ENCODE measurements around the gene ANKRD49. TPM values are rescaled to one million over a fixed set of nuclear protein-coding genes. Genes with fewer than 3 reads are reported as not detected.

ANKRD49 gene
- polyA plus RNA-seq, 2 donors: 11.5 to 14.6 TPM

DNA sequence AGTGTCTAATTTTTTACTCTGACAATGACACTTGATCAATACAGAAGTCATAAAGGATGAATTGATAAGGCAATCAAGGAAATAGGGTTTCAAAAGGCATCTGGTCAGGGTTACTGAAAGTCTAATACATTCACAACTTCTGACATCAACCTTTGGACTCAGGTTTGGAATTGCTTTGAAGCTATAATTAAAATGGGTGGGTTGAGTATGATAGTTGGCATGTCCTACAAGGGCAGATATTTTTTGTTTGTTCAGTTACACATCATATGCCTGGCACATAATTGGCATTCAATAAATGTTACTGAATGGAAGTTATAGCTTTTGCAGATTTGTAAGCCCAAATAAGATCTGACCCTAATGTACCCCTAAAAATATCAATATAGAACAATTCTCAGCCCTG lies 42.6 kb downstream of the ANKRD49 start:
- no peaks in the 10 kb centered on the region for H3K27me3 ChIP-seq (ENCODE audit: control insufficient read depth in 1 of 2, insufficient read depth in 2 of 2, low read length in 2 of 2)
- no peaks in the 10 kb centered on the region for H3K9me3 ChIP-seq (ENCODE audit: control insufficient read depth in 2 of 2, insufficient read depth in 1 of 2, low read depth in 1 of 2, low read length in 1 of 2)
- peaks cover 0 to 2% of the 10 kb centered on the region in 2 donors for H3K4me1 ChIP-seq (ENCODE audit: control insufficient read depth in 2 of 2, insufficient read depth in 2 of 2, low read length in 1 of 2)
- H3K4me3 ChIP-seq (ENCODE audit: low read depth in 1 of 2, low read length in 2 of 2): no peak overlapping the region
- no peak overlapping the region for H3K27ac ChIP-seq (ENCODE audit: low read depth in 2 of 2, low read length in 1 of 2)
- H3K36me3 ChIP-seq (ENCODE audit: control insufficient read depth in 2 of 2, insufficient read depth in 2 of 2, low read length in 1 of 2): no peaks in the 10 kb centered on the region

- no peak overlapping the region for H3K4me3 ChIP-seq (ENCODE audit: low read depth in 1 of 2, low read length in 2 of 2)
- no peaks in the 10 kb centered on the region for H3K9me3 ChIP-seq (ENCODE audit: control insufficient read depth in 2 of 2, insufficient read depth in 1 of 2, low read depth in 1 of 2, low read length in 1 of 2)
- no peaks in the 10 kb centered on the region for H3K36me3 ChIP-seq (ENCODE audit: control insufficient read depth in 2 of 2, insufficient read depth in 2 of 2, low read length in 1 of 2)
- H3K27me3 ChIP-seq (ENCODE audit: control insufficient read depth in 1 of 2, insufficient read depth in 2 of 2, low read length in 2 of 2): no peaks in the 10 kb centered on the region
- H3K27ac ChIP-seq (ENCODE audit: low read depth in 2 of 2, low read length in 1 of 2): no peak overlapping the region
- H3K4me1 ChIP-seq (ENCODE audit: control insufficient read depth in 2 of 2, insufficient read depth in 2 of 2, low read length in 1 of 2): peaks cover 0 to 2% of the 10 kb centered on the region in 2 donors
- WGBS, 2 donors: 39 to 41% methylated on average over 3 of the region's 3 CpGs
These were observed 43.3 kb downstream of the ANKRD49 start for GRCh38 chr11:94537031-94537600.

DNA sequence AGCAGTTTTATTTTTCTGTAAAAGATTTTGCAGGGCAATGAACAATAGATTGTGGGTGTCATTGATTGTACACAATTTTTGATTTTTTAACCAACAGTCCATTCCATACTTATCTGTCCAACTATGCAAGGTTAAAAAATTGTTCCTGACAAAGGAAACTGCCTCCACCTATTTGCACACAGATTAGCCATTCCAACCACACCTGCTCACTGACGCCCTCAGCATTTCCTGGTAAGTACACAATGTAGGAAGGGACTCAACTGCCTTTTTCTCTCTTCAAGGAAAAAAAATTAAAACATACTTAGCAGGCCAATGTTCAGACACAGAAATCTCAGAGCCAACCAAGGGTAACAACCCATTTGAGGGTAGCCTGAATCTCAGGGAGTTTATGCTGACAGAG lies 45.6 kb downstream of the ANKRD49 start:
- Histone ChIP-seq H3K27ac (ENCODE audit: low read depth in 2 of 2, low read length in 1 of 2) (peak overlapping the region; percentile 70 to 77), H3K4me1 (ENCODE audit: control insufficient read depth in 2 of 2, insufficient read depth in 2 of 2, low read length in 1 of 2) (peaks cover 0 to 2% of the 10 kb centered on the region in 2 donors), H3K9me3 (ENCODE audit: control insufficient read depth in 2 of 2, insufficient read depth in 1 of 2, low read depth in 1 of 2, low read length in 1 of 2) (no peaks in the 10 kb centered on the region), H3K36me3 (ENCODE audit: control insufficient read depth in 2 of 2, insufficient read depth in 2 of 2, low read length in 1 of 2) (no peaks in the 10 kb centered on the region), H3K27me3 (ENCODE audit: control insufficient read depth in 1 of 2, insufficient read depth in 2 of 2, low read length in 2 of 2) (no peaks in the 10 kb centered on the region), H3K4me3 (ENCODE audit: low read depth in 1 of 2, low read length in 2 of 2) (no peak overlapping the region)
- WGBS, 2 donors: 23 to 49% methylated on average over 1 of the region's 1 CpG

GRCh38 chr11:94543695-94544645 lies 50.2 kb downstream of the ANKRD49 start, which contains the start of gene FUT4:
FUT4 (plus strand) TSS chr11:94543921; CDS start chr11:94544134, 213 bp downstream.
- Histone ChIP-seq H3K4me1 (ENCODE audit: control insufficient read depth in 2 of 2, insufficient read depth in 2 of 2, low read length in 1 of 2) (peaks cover 9 to 10% of the 10 kb centered on the region in 2 donors), H3K27me3 (ENCODE audit: control insufficient read depth in 1 of 2, insufficient read depth in 2 of 2, low read length in 2 of 2) (no peaks in the 10 kb centered on the region), H3K27ac (ENCODE audit: low read depth in 2 of 2, low read length in 1 of 2) (peak within 1 kb of the TSS; percentile 89 to 94), H3K9me3 (ENCODE audit: control insufficient read depth in 2 of 2, insufficient read depth in 1 of 2, low read depth in 1 of 2, low read length in 1 of 2) (no peaks in the 10 kb centered on the region), H3K36me3 (ENCODE audit: control insufficient read depth in 2 of 2, insufficient read depth in 2 of 2, low read length in 1 of 2) (no peaks in the 10 kb centered on the region), H3K4me3 (ENCODE audit: low read depth in 1 of 2, low read length in 2 of 2) (peak within 1 kb of the TSS; percentile 61 to 73)
- 0 to 1% methylated on average over 95 to 109 of the region's 109 CpGs for WGBS, 2 donors

DNA sequence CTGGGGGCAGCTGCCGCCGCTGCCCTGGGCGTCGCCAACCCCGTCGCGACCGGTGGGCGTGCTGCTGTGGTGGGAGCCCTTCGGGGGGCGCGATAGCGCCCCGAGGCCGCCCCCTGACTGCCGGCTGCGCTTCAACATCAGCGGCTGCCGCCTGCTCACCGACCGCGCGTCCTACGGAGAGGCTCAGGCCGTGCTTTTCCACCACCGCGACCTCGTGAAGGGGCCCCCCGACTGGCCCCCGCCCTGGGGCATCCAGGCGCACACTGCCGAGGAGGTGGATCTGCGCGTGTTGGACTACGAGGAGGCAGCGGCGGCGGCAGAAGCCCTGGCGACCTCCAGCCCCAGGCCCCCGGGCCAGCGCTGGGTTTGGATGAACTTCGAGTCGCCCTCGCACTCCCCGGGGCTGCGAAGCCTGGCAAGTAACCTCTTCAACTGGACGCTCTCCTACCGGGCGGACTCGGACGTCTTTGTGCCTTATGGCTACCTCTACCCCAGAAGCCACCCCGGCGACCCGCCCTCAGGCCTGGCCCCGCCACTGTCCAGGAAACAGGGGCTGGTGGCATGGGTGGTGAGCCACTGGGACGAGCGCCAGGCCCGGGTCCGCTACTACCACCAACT lies 51.0 kb downstream of the ANKRD49 start:
- WGBS, 2 donors: 14 to 17% methylated on average over 49 to 59 of the region's 59 CpGs
- H3K36me3 ChIP-seq (ENCODE audit: control insufficient read depth in 2 of 2, insufficient read depth in 2 of 2, low read length in 1 of 2): no peaks in the 10 kb centered on the region
- peak overlapping the region; percentile 89 to 94 for H3K27ac ChIP-seq (ENCODE audit: low read depth in 2 of 2, low read length in 1 of 2)
- no peaks in the 10 kb centered on the region for H3K9me3 ChIP-seq (ENCODE audit: control insufficient read depth in 2 of 2, insufficient read depth in 1 of 2, low read depth in 1 of 2, low read length in 1 of 2)
- H3K27me3 ChIP-seq (ENCODE audit: control insufficient read depth in 1 of 2, insufficient read depth in 2 of 2, low read length in 2 of 2): no peaks in the 10 kb centered on the region
- H3K4me3 ChIP-seq (ENCODE audit: low read depth in 1 of 2, low read length in 2 of 2): peak overlapping the region; percentile 61 to 73
- peaks cover 9 to 10% of the 10 kb centered on the region in 2 donors for H3K4me1 ChIP-seq (ENCODE audit: control insufficient read depth in 2 of 2, insufficient read depth in 2 of 2, low read length in 1 of 2)

DNA sequence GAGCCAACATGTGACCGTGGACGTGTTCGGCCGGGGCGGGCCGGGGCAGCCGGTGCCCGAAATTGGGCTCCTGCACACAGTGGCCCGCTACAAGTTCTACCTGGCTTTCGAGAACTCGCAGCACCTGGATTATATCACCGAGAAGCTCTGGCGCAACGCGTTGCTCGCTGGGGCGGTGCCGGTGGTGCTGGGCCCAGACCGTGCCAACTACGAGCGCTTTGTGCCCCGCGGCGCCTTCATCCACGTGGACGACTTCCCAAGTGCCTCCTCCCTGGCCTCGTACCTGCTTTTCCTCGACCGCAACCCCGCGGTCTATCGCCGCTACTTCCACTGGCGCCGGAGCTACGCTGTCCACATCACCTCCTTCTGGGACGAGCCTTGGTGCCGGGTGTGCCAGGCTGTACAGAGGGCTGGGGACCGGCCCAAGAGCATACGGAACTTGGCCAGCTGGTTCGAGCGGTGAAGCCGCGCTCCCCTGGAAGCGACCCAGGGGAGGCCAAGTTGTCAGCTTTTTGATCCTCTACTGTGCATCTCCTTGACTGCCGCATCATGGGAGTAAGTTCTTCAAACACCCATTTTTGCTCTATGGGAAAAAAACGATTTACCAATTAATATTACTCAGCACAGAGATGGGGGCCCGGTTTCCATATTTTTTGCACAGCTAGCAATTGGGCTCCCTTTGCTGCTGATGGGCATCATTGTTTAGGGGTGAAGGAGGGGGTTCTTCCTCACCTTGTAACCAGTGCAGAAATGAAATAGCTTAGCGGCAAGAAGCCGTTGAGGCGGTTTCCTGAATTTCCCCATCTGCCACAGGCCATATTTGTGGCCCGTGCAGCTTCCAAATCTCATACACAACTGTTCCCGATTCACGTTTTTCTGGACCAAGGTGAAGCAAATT lies 51.7 kb downstream of the ANKRD49 start:
- Histone ChIP-seq H3K4me1 (ENCODE audit: control insufficient read depth in 2 of 2, insufficient read depth in 2 of 2, low read length in 1 of 2) (peaks cover 9 to 10% of the 10 kb centered on the region in 2 donors), H3K9me3 (ENCODE audit: control insufficient read depth in 2 of 2, insufficient read depth in 1 of 2, low read depth in 1 of 2, low read length in 1 of 2) (no peaks in the 10 kb centered on the region), H3K4me3 (ENCODE audit: low read depth in 1 of 2, low read length in 2 of 2) (peak overlapping the region; percentile 61 to 73), H3K27ac (ENCODE audit: low read depth in 2 of 2, low read length in 1 of 2) (no peak overlapping the region), H3K27me3 (ENCODE audit: control insufficient read depth in 1 of 2, insufficient read depth in 2 of 2, low read length in 2 of 2) (no peaks in the 10 kb centered on the region), H3K36me3 (ENCODE audit: control insufficient read depth in 2 of 2, insufficient read depth in 2 of 2, low read length in 1 of 2) (no peaks in the 10 kb centered on the region)
- 56 to 59% methylated on average over 54 of the region's 54 CpGs for WGBS, 2 donors

DNA sequence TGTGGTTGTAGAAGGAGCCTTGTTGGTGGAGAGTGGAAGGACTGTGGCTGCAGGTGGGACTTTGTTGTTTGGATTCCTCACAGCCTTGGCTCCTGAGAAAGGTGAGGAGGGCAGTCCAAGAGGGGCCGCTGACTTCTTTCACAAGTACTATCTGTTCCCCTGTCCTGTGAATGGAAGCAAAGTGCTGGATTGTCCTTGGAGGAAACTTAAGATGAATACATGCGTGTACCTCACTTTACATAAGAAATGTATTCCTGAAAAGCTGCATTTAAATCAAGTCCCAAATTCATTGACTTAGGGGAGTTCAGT lies 52.3 kb downstream of the ANKRD49 start:
- Histone ChIP-seq H3K4me1 (ENCODE audit: control insufficient read depth in 2 of 2, insufficient read depth in 2 of 2, low read length in 1 of 2) (peaks cover 9 to 10% of the 10 kb centered on the region in 2 donors), H3K9me3 (ENCODE audit: control insufficient read depth in 2 of 2, insufficient read depth in 1 of 2, low read depth in 1 of 2, low read length in 1 of 2) (no peaks in the 10 kb centered on the region), H3K4me3 (ENCODE audit: low read depth in 1 of 2, low read length in 2 of 2) (peak overlapping the region in 1 of 2 donors; percentile 61), H3K27ac (ENCODE audit: low read depth in 2 of 2, low read length in 1 of 2) (no peak overlapping the region), H3K27me3 (ENCODE audit: control insufficient read depth in 1 of 2, insufficient read depth in 2 of 2, low read length in 2 of 2) (no peaks in the 10 kb centered on the region), H3K36me3 (ENCODE audit: control insufficient read depth in 2 of 2, insufficient read depth in 2 of 2, low read length in 1 of 2) (no peaks in the 10 kb centered on the region)
- 63 to 74% methylated on average over 2 of the region's 2 CpGs for WGBS, 2 donors

DNA sequence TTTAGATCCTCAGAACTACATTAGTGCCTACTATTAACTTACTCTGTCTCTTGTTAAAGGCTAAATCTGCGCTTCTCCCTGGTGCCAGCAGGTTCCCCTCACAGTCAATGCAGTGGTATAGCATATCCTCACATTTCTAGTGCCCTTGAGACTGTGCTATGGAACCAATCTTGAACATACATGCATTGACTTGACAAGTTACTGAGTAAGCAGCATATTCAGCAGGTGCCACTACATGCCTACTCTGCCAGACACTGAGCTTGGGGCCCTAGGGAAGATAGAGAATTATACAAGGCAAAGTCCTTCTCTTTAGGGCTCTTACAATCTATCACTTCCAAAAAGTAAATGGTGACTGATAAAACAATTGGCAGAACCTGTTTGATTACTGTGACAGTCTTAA lies 53.1 kb downstream of the ANKRD49 start:
- peaks cover 9 to 10% of the 10 kb centered on the region in 2 donors for H3K4me1 ChIP-seq (ENCODE audit: control insufficient read depth in 2 of 2, insufficient read depth in 2 of 2, low read length in 1 of 2)
- no peak overlapping the region for H3K27ac ChIP-seq (ENCODE audit: low read depth in 2 of 2, low read length in 1 of 2)

DNA sequence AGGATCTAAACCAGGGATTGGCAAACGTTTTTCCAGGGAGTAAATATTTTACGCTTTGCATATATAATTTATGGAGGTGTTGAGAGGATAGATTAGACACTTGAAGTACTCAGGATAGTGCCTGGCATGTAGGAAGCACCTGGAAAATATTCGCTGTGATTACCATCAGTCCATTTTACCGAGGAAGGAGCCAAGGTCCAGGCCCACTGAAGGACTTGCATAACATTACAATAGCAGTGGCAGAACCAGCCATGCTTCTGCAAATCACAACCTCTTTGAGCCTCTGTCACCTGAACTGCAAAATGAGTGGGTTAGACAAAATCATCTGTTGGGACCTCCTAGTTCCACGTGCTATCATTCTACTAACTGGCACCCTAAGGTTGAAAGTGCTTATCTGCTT lies 55.4 kb downstream of the ANKRD49 start:
- WGBS, 2 donors: 66 to 73% methylated on average over 5 of the region's 5 CpGs
- H3K9me3 ChIP-seq (ENCODE audit: control insufficient read depth in 2 of 2, insufficient read depth in 1 of 2, low read depth in 1 of 2, low read length in 1 of 2): no peaks in the 10 kb centered on the region
- H3K36me3 ChIP-seq (ENCODE audit: control insufficient read depth in 2 of 2, insufficient read depth in 2 of 2, low read length in 1 of 2): no peaks in the 10 kb centered on the region
- no peak overlapping the region for H3K27ac ChIP-seq (ENCODE audit: low read depth in 2 of 2, low read length in 1 of 2)
- no peak overlapping the region for H3K4me3 ChIP-seq (ENCODE audit: low read depth in 1 of 2, low read length in 2 of 2)
- no peaks in the 10 kb centered on the region for H3K27me3 ChIP-seq (ENCODE audit: control insufficient read depth in 1 of 2, insufficient read depth in 2 of 2, low read length in 2 of 2)
- peaks cover 9 to 10% of the 10 kb centered on the region in 2 donors for H3K4me1 ChIP-seq (ENCODE audit: control insufficient read depth in 2 of 2, insufficient read depth in 2 of 2, low read length in 1 of 2)

More for the DNA sequence above, 53.1 kb downstream of the ANKRD49 start:
- Histone ChIP-seq H3K27me3 (ENCODE audit: control insufficient read depth in 1 of 2, insufficient read depth in 2 of 2, low read length in 2 of 2) (no peaks in the 10 kb centered on the region), H3K9me3 (ENCODE audit: control insufficient read depth in 2 of 2, insufficient read depth in 1 of 2, low read depth in 1 of 2, low read length in 1 of 2) (no peaks in the 10 kb centered on the region), H3K36me3 (ENCODE audit: control insufficient read depth in 2 of 2, insufficient read depth in 2 of 2, low read length in 1 of 2) (no peaks in the 10 kb centered on the region), H3K4me3 (ENCODE audit: low read depth in 1 of 2, low read length in 2 of 2) (no peak overlapping the region)
- 54 to 58% methylated on average over 1 of the region's 1 CpG for WGBS, 2 donors

Measured in esophagus (tissue), 2 donors.